Duodenal mucosa (tissue), 2 donors: ENCODE measurements around the gene SLC25A42.

Source experiments
- H3K27ac ChIP-seq: one replicate; pipeline ENCODE4 v1.7.0; 2013; ENCODE audit warnings: low read depth, low read length
- H3K27me3 ChIP-seq, 2 donors: one replicate each; pipeline ENCODE4 v1.7.0; 2013; ENCODE audit warnings: low read length in 2 of 2, control low read depth in 1 of 2; ENCODE audit not compliant: insufficient read depth in 2 of 2, control insufficient read depth in 1 of 2
- H3K36me3 ChIP-seq, 2 donors: one replicate each; pipeline ENCODE4 v1.7.0; 2013; ENCODE audit warnings: low read length in 2 of 2, control low read depth in 1 of 2; ENCODE audit not compliant: insufficient read depth in 2 of 2, control insufficient read depth in 1 of 2
- H3K4me1 ChIP-seq, 2 donors: one replicate each; pipeline ENCODE4 v1.7.0; 2013; ENCODE audit warnings: low read length in 2 of 2, control low read depth in 1 of 2; ENCODE audit not compliant: insufficient read depth in 2 of 2, control insufficient read depth in 1 of 2
- H3K4me3 ChIP-seq, 2 donors: one replicate each; pipeline ENCODE4 v1.7.0; 2013; ENCODE audit warnings: low read length in 2 of 2, low read depth in 1 of 2
- H3K9ac ChIP-seq, 2 donors: one replicate each; pipeline ENCODE4 v1.7.0; 2013; ENCODE audit warnings: low read length in 2 of 2, low read depth in 1 of 2
- H3K9me3 ChIP-seq, 2 donors: one replicate each; pipeline ENCODE4 v1.7.0; 2013; ENCODE audit warnings: low read length in 2 of 2, control low read depth in 1 of 2; ENCODE audit not compliant: control insufficient read depth in 1 of 2

SLC25A42 gene

GRCh38 chr19:19155495-19156219 lies 91.9 kb downstream of the SLC25A42 start:
- Histone ChIP-seq H3K9ac (no peak overlapping the region), H3K36me3 (peaks cover 0 to 10% of the 10 kb centered on the region in 2 donors), H3K4me1 (no peaks in the 10 kb centered on the region), H3K27ac (no peak overlapping the region), H3K4me3 (no peak overlapping the region), H3K9me3 (no peaks in the 10 kb centered on the region), H3K27me3 (no peaks in the 10 kb centered on the region)

GRCh38 chr19:19157808-19158207 lies 94.0 kb downstream of the SLC25A42 start:
- Histone ChIP-seq H3K27me3 (no peaks in the 10 kb centered on the region), H3K4me1 (no peaks in the 10 kb centered on the region), H3K36me3 (peaks cover 0 to 10% of the 10 kb centered on the region in 2 donors), H3K27ac (no peak overlapping the region), H3K9me3 (no peaks in the 10 kb centered on the region), H3K4me3 (no peak overlapping the region), H3K9ac (no peak overlapping the region)

GRCh38 chr19:19159534-19159933 lies 95.7 kb downstream of the SLC25A42 start:
- peaks cover 0 to 10% of the 10 kb centered on the region in 2 donors for H3K36me3 ChIP-seq
- H3K9ac ChIP-seq: no peak overlapping the region
- H3K4me3 ChIP-seq: no peak overlapping the region
- no peaks in the 10 kb centered on the region for H3K9me3 ChIP-seq
- no peaks in the 10 kb centered on the region for H3K4me1 ChIP-seq
- H3K27me3 ChIP-seq: no peaks in the 10 kb centered on the region
- H3K27ac ChIP-seq: no peak overlapping the region

- no peak overlapping the region for H3K27ac ChIP-seq
- H3K9ac ChIP-seq: no peak overlapping the region
- H3K4me3 ChIP-seq: no peak overlapping the region
- no peaks in the 10 kb centered on the region for H3K4me1 ChIP-seq
- H3K9me3 ChIP-seq: no peaks in the 10 kb centered on the region
- peaks cover 0 to 6% of the 10 kb centered on the region in 2 donors for H3K36me3 ChIP-seq
- H3K27me3 ChIP-seq: no peaks in the 10 kb centered on the region
Measured at GRCh38 chr19:19160461-19161035, 96.8 kb downstream of the SLC25A42 start.

GRCh38 chr19:19162495-19162894 lies 98.7 kb downstream of the SLC25A42 start:
- H3K36me3 ChIP-seq: no peaks in the 10 kb centered on the region
- no peak overlapping the region for H3K4me3 ChIP-seq
- no peaks in the 10 kb centered on the region for H3K27me3 ChIP-seq
- no peaks in the 10 kb centered on the region for H3K4me1 ChIP-seq
- no peaks in the 10 kb centered on the region for H3K9me3 ChIP-seq
- no peak overlapping the region for H3K27ac ChIP-seq
- H3K9ac ChIP-seq: no peak overlapping the region
